SU-DHL-6 (cell line): Measurements from ENCODE around the gene MAP7D2.

Experiments used
- H2AFZ ChIP-seq: fragments of 200-600 bp; sonication (generic); 2 replicates; pipeline ENCODE4 v1.6.1; 2014; ENCODE audit warnings: low read depth, mild to moderate bottlenecking, moderate library complexity, mixed read lengths, antibody characterized with exemption, low read length; ENCODE audit not compliant: severe bottlenecking
- H3F3A ChIP-seq: fragments of 200-600 bp; shearing (Covaris generic); 2 replicates; pipeline ENCODE4 v1.6.0; 2016; ENCODE audit warnings: antibody characterized with exemption, mild to moderate bottlenecking; ENCODE audit not compliant: insufficient read depth
- H3K27ac ChIP-seq: fragments of 200-600 bp; sonication (generic); 2 replicates; pipeline ENCODE4 v1.5.1; 2016; ENCODE audit warnings: low read depth, mild to moderate bottlenecking, low read length, moderate library complexity, mixed read lengths
- H3K27me3 ChIP-seq: fragments of 200-600 bp; sonication (generic), shearing (Covaris generic); 2 replicates; pipeline ENCODE4 v1.6.0; 2014; ENCODE audit warnings: mild to moderate bottlenecking, low read length
- H3K36me3 ChIP-seq: fragments of 200-600 bp; sonication (generic); 2 replicates; pipeline ENCODE4 v1.6.1; 2014; ENCODE audit warnings: mild to moderate bottlenecking, low read length, mixed read lengths
- H3K4me2 ChIP-seq: fragments of 300-600, 200-600 bp; shearing (Covaris generic), sonication (generic); 2 replicates; pipeline ENCODE4 v1.6.0; 2014; ENCODE audit warnings: low read length, low read depth, mild to moderate bottlenecking; ENCODE audit not compliant: poor library complexity, severe bottlenecking
- H3K4me3 ChIP-seq: fragments of 200-600 bp; sonication (generic); 2 replicates; pipeline ENCODE4 v1.5.1; 2014; ENCODE audit warnings: antibody characterized with exemption, low read length, mild to moderate bottlenecking, mixed read lengths; ENCODE audit not compliant: insufficient read depth, poor library complexity, severe bottlenecking
- H3K79me2 ChIP-seq: fragments of 200-600 bp; sonication (generic); 2 replicates; pipeline ENCODE4 v1.6.1; 2014; ENCODE audit warnings: mild to moderate bottlenecking, low read length, moderate library complexity; ENCODE audit not compliant: insufficient read depth
- H3K9ac ChIP-seq: fragments of 200-600 bp; sonication (generic); 2 replicates; pipeline ENCODE4 v1.7.0; 2014; ENCODE audit warnings: mild to moderate bottlenecking, low read length
- H3K9me2 ChIP-seq: fragments of 200-600 bp; sonication (generic); replicated peaks from 2 replicates; pipeline ENCODE4 v1.6.1; 2014; ENCODE audit warnings: low read length; ENCODE audit not compliant: insufficient read depth
- H3K9me3 ChIP-seq: fragments of 200-600 bp; sonication (generic); 2 replicates; pipeline ENCODE4 v1.6.1; 2014; ENCODE audit warnings: low read length, mixed read lengths; ENCODE audit not compliant: insufficient read depth
- H4K20me1 ChIP-seq: fragments of 200-600 bp; sonication (generic); 2 replicates; pipeline ENCODE4 v1.6.1; 2014; ENCODE audit warnings: low read depth, mild to moderate bottlenecking, antibody characterized with exemption, low read length, moderate library complexity, mixed read lengths
- EZH2phosphoT487 ChIP-seq: fragments of 200-600 bp; sonication (generic), shearing (Covaris generic); conservative IDR thresholded peaks from 2 replicates; pipeline ENCODE4 v1.6.1; 2018; ENCODE audit warnings: mild to moderate bottlenecking, antibody characterized with exemption, low read length, moderate library complexity, mixed read lengths
- TF ChIP-seq, protein P1 (sequence below): fragments of 200-600 bp; sonication (generic); IDR thresholded peaks from one replicate; pipeline ENCODE4 v1.5.1; 2017; ENCODE audit warnings: antibody characterized with exemption, mild to moderate bottlenecking, low read length, moderate library complexity; ENCODE audit not compliant: insufficient read depth, poor library complexity, severe bottlenecking

The MAP7D2 gene

DNA sequence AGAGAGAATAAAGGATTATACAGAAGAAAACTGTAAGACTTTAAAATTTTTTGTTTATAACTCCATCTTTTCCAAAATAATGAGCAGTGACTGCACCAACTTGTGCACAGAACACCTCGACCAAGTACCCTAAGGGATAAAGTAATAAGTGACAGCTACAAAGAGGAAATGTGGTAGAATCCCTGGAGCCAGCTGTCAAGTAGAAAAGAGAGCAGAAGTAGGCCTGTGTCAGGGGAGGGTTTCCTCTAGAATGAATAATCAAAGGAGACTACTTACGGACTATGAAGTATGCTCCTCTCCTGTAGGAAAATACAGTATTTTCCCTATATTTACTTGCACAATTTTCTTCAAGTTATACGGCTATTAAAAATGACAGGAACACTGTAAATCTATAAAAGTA is 23.7 kb upstream of the MAP7D2 start:
- H4K20me1 ChIP-seq = peaks cover 9% of the 10 kb centered on the region; the same call in 1 of the 2 replicates

DNA sequence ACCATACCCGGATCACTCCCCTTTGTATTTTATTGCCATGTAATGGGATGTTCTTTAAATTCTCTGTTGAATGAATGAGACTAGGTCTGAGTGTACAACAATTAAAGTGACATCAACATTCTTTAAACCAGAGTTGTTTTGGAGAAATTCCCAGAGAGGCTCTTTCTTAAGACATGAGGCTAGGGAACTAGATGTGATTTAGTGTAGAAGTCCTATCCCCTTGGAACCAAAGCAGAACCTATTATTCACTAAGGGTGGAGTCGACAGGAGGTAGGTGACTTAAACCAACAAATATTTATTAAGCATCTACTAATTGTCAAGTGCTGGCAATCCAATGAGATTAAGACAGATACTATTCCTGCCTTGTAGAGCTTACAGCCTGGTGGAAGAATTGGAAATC is 23.3 kb upstream of the MAP7D2 start:
- H3K4me3 ChIP-seq = peak overlapping the region; percentile 94
- H4K20me1 ChIP-seq = peaks cover 9% of the 10 kb centered on the region; the same call in 1 of the 2 replicates
- peak overlapping the region; percentile 82 for H3K4me2 ChIP-seq
- H3K9me2 ChIP-seq = no peaks in the 10 kb centered on the region
- TF ChIP-seq, protein P1, sequence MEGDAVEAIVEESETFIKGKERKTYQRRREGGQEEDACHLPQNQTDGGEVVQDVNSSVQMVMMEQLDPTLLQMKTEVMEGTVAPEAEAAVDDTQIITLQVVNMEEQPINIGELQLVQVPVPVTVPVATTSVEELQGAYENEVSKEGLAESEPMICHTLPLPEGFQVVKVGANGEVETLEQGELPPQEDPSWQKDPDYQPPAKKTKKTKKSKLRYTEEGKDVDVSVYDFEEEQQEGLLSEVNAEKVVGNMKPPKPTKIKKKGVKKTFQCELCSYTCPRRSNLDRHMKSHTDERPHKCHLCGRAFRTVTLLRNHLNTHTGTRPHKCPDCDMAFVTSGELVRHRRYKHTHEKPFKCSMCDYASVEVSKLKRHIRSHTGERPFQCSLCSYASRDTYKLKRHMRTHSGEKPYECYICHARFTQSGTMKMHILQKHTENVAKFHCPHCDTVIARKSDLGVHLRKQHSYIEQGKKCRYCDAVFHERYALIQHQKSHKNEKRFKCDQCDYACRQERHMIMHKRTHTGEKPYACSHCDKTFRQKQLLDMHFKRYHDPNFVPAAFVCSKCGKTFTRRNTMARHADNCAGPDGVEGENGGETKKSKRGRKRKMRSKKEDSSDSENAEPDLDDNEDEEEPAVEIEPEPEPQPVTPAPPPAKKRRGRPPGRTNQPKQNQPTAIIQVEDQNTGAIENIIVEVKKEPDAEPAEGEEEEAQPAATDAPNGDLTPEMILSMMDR = no peak
- TF ChIP-seq EZH2phosphoT487 = no peak
- H3K9me3 ChIP-seq = no peaks in the 10 kb centered on the region
- H3F3A ChIP-seq = 0 out of 2 replicates have a peak, but pooled peaks cover 6% of the 10 kb centered on the region
- H3K27ac ChIP-seq = no peak overlapping the region
- H2AFZ ChIP-seq = no peak overlapping the region
- 0 out of 2 replicates have a peak, but pooled peaks cover 7% of the 10 kb centered on the region for H3K36me3 ChIP-seq
- H3K27me3 ChIP-seq = no peaks in the 10 kb centered on the region
- peak overlapping the region; percentile 94 for H3K9ac ChIP-seq
- H3K79me2 ChIP-seq = peaks cover 38% of the 10 kb centered on the region

More for the DNA sequence above, 23.7 kb upstream of the MAP7D2 start:
- Histone ChIP-seq H3K9ac (peak overlapping the region; percentile 94), H3K9me3 (no peaks in the 10 kb centered on the region), H3K27me3 (no peaks in the 10 kb centered on the region), H3K27ac (no peak overlapping the region), H3K36me3 (0 out of 2 replicates have a peak, but pooled peaks cover 7% of the 10 kb centered on the region), H2AFZ (no peak overlapping the region), H3K4me3 (peak overlapping the region; percentile 94), H3F3A (0 out of 2 replicates have a peak, but pooled peaks cover 6% of the 10 kb centered on the region), H3K9me2 (no peaks in the 10 kb centered on the region), H3K79me2 (peaks cover 38% of the 10 kb centered on the region), H3K4me2 (peak overlapping the region; percentile 82)
- TF ChIP-seq, protein P1 = no peak
- no peak for TF ChIP-seq EZH2phosphoT487

DNA sequence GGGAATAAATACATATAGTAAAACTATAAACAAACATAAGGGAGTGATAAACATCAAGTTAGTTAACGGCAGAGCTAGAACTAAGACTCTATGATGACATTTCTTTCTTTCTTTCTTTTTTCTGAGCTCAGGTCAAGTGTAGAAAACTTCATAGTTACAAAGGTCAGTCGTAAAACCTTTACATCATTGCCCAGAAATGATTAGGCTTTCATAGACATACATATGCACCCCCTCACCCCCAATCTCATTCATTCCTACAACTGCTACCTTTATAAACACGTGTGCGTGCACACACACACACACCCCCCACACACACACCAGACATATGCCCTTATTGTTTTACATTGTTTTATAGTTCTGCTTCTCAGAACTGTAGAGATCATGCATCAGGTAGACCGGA is 19.2 kb upstream of the MAP7D2 start:
- H3K36me3 ChIP-seq = peaks cover 11% of the 10 kb centered on the region; the same call in 1 of the 2 replicates

More for the DNA sequence above, 19.2 kb upstream of the MAP7D2 start:
- H3K4me3 ChIP-seq = no peak overlapping the region
- no peaks in the 10 kb centered on the region for H3K9me3 ChIP-seq
- no peaks in the 10 kb centered on the region for H3K9me2 ChIP-seq
- H3F3A ChIP-seq = peaks cover 5% of the 10 kb centered on the region; the same call in 1 of the 2 replicates
- no peak overlapping the region for H3K27ac ChIP-seq
- no peaks in the 10 kb centered on the region for H3K27me3 ChIP-seq
- H4K20me1 ChIP-seq = peaks cover 9% of the 10 kb centered on the region; the same call in 1 of the 2 replicates
- no peak overlapping the region for H2AFZ ChIP-seq
- no peak overlapping the region for H3K9ac ChIP-seq
- no peak overlapping the region for H3K4me2 ChIP-seq
- peaks cover 33% of the 10 kb centered on the region for H3K79me2 ChIP-seq
- no peak for TF ChIP-seq EZH2phosphoT487
- TF ChIP-seq, protein P1 = no peak
